GM18519 (cell line): ENCODE measurements around the gene NWD2.

ENCODE experiments used
- ATAC-seq: cut with Tn5 transposase; IDR thresholded peaks from one replicate; pipeline ENCODE4 v1.9.1; 2021; ENCODE audit warnings: mild to moderate bottlenecking, moderate library complexity; ENCODE audit not compliant: unreplicated experiment, low FRiP score

The NWD2 gene

DNA sequence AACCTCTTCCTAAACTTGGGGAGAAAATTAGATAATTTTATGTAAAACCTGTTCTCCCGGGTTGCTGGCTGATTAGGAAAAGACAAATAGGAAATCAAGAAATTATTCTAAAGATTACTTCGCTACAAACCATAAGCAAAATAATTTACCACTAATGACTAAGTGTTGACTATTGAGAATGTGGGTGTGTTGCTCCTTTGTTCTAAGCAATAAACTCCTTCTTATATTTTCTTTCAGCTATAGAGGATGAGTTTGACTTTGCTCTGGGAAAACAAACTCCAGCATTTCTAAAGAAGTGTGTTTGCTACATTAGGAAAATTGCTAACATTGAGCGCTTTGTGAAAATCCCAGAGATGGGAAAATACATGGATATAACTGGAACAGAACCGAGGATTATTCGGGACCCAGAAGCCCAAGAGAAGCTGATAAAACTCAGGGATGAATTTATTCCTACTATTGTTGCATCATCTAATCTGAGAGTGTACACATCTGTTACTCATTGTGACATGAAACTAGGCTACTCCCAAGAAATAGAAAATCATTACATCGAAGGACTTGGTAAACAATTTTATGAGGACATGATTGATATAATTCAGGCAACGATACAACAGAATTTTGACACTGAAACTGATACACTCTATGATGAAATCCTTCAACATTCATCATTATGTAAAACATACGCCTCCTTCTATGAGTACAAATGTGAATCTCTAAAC, 194.2 kb downstream of the NWD2 start:
- ATAC-seq, result no peak

- ATAC-seq, result no peak
Measured at GRCh38 chr4:37439809-37440474, 195.4 kb downstream of the NWD2 start.

GRCh38 chr4:37440501-37440900, 196.0 kb downstream of the NWD2 start:
- ATAC-seq, result no peak

GRCh38 chr4:37441231-37442061, 196.9 kb downstream of the NWD2 start:
- no peak for ATAC-seq

GRCh38 chr4:37442062-37442323, 197.4 kb downstream of the NWD2 start:
- ATAC-seq, result no peak

- ATAC-seq, result no peak
Measured at GRCh38 chr4:37443137-37443536, 198.6 kb downstream of the NWD2 start.

GRCh38 chr4:37445023-37445422, 200.5 kb downstream of the NWD2 start:
- ATAC-seq, result no peak

- no peak for ATAC-seq
Measured at GRCh38 chr4:37446016-37446415, 201.5 kb downstream of the NWD2 start.

DNA sequence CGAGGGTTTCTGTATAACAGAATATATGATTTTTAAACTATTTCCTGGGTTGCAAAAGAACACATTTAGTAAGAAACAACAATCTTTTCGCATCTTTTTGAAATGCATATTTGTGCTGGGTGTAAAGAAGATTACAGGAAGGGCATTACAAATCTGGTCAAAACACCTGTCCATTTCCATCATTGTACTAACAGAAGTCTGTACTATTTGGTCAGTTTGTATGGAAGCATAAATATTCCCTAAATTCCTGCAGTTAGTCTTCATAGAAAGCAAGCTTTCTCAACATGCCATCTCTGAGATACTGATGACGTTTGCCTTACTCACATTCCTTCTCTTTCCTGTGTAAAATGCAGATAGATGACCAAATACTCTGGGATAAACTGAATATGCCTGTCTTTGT, 203.3 kb downstream of the NWD2 start:
- ATAC-seq, result no peak

- no peak for ATAC-seq
Measured at GRCh38 chr4:37450309-37450708, 205.8 kb downstream of the NWD2 start.

GRCh38 chr4:37450911-37451310, 206.4 kb downstream of the NWD2 start:
- ATAC-seq, result no peak

DNA sequence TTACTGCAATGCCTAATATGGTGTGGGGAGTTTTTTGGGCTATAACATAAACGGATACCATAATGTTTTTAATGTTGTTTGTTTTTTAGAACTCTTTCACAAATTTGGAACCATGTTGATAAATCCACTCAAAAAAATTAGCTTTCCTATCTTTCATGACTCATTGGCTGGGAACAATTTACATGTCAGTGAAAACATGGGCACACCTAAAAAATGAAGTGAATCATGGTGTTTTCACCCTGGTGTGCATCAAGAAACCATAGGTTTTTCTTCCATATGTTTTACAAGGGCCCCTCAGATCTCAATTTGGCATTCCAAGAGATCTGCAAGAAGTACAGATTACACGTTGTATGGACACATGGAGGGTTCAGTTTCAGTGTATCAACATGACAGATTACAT, 207.1 kb downstream of the NWD2 start:
- no peak for ATAC-seq

DNA sequence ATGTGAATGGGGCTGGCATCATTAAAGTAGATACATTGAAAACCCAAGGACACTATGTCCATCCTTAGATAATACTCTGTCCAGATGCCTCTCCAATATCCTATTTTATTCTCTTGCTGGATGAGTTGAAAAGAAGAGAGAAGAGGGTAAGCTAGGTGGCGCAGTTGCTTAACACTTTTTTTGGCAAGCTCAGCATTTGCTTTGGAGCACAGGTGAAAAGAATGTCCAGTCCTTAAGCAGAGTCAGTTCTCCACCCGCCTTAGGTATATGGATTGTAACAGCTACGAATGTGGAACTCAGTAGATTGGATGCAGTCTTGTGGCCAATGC, 208.4 kb downstream of the NWD2 start:
- peak; percentile 55 for ATAC-seq

- ATAC-seq, result peak; percentile 73
Measured at GRCh38 chr4:37453281-37453998, 208.9 kb downstream of the NWD2 start.

- no peak for ATAC-seq
Measured at GRCh38 chr4:37453999-37454800, 209.7 kb downstream of the NWD2 start.

DNA sequence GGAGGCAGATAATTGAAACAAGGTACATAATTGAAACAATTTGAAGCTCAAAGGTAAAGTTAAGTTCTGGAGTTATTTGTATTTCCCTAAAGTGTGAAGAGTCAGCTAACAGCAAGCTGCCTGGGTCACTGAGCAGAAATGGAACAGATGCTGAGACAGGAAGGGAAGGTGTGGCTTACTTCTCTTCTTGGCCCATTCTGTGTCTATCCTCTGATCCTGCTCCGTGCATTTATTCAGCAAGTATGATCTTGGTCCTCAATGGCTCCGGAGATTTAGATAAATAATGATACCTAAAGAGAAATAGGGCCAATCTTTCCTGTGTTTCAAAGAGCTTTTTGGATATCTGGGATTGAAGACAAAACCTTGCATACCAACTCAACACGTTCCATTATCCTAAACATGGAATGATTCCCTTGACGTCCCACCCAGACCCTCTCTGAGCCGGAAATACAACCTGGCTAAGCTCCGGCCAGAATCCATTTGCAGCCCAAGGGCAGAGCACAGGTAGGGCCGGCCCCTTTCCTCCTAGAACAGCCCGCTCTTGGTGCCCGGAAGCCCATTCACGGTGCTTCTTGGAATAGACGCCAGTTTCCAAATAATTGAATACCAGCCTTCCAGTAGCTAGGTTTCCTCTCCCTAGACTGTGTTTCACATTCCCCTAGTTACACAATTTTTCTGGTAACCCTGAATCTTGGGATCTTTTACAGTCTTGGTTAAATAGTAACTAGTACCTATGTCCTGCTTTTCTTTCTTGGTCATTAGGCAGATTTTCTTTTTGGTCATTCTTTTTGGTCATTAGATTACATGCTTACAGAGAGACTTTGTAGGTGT, 211.0 kb downstream of the NWD2 start:
- ATAC-seq, result no peak

DNA sequence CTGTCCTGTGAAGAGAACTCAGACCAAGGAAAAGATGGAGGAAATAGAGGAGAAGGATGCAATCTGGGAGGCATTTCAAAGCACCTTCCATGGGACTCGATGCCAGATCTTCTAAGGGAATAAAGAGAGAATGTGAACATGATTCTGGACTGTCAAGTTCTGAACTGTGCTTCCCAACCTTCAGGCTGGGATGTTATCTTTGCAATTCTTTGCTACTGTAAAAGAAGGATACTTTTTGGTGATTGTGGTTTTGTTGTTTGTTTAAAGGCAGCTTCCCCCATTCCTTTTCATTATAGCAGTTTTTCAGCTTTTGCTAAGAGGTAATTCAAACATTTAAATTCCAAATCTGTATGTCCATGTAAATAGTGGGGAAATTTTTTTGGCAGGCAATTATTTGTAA, 217.3 kb downstream of the NWD2 start:
- no peak for ATAC-seq

DNA sequence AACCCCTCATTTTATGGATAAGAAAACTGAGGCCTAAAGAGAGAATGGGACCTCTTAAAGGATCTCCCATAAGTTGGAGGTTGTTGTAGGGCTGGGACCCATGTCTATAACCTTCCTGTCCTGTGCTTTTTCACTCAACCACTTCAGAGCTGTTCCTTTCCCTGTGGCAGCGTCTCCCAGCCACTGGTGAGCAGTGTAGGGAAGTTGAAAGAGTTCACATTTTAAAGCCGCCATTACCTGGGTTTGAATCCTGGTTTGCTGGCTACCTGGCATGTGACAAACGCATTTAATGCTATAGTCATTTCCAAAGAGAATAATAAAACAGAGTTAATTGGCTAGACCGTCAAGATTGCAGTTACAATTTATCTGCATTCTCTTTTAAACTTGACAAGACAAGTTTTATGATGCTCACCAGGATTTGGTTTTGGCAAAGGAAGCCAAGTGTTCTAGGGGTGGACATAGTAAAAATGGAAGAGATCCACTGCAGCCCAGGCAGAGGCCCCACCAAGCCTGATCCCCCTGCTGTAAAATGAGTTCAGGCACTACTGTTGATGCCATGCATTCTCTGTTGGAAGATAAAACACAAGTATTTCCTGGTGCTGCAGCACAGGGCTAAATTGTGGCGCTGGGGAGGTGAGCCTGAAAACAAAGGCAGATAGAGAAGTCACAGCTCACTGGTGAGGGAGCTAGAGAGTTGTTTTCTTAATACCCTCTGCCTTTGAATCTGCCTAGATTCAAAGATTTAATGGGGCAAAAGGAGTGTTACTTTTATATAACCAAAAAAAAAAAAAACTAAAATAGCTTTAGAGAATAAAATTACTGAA, 218.7 kb downstream of the NWD2 start:
- no peak for ATAC-seq
